HepG2 (cell line): ENCODE measurements around the gene SPIRE1. TPM values are rescaled to one million over a fixed set of nuclear protein-coding genes. Genes with fewer than 3 reads are reported as not detected.

Experiments used
- CTCF ChIP-seq: sonication (generic); formaldehyde crosslinking; IDR thresholded peaks from 2 replicates; pipeline ENCODE4 v1.5.0; 2020; ENCODE audit warnings: mild to moderate bottlenecking, missing genetic modification reagents, moderate library complexity
- DRAP1 ChIP-seq: IDR thresholded peaks from 2 replicates; pipeline ENCODE4 v1.6.1; 2016; ENCODE audit warnings: missing genetic modification reagents, missing compliant biosample characterization
- FOXA3 ChIP-seq: IDR thresholded peaks from 2 replicates; pipeline ENCODE4 v1.6.1; 2016; ENCODE audit warnings: missing genetic modification reagents, missing compliant biosample characterization
- GPBP1L1 ChIP-seq: sonication (generic); formaldehyde crosslinking; IDR thresholded peaks from 2 replicates; pipeline ENCODE4 v1.5.0; 2020; ENCODE audit warnings: mild to moderate bottlenecking, missing genetic modification reagents
- NR2F2 ChIP-seq: IDR thresholded peaks from 2 replicates; pipeline ENCODE4 v1.6.1; 2012; ENCODE audit warnings: low read depth, inconsistent platforms, borderline replicate concordance
- PRDM15 ChIP-seq: sonication (generic); formaldehyde crosslinking; IDR thresholded peaks from 2 replicates; pipeline ENCODE4 v1.4.0; 2020; ENCODE audit warnings: missing genetic modification reagents
- RARA ChIP-seq: IDR thresholded peaks from 2 replicates; pipeline ENCODE4 v1.6.1; 2016; ENCODE audit warnings: missing genetic modification reagents, missing compliant biosample characterization
- RELA ChIP-seq: sonication (generic); formaldehyde crosslinking; IDR thresholded peaks from 2 replicates; pipeline ENCODE4 v1.4.0; 2020; ENCODE audit warnings: missing genetic modification reagents
- SMYD3 ChIP-seq: sonication (generic); formaldehyde crosslinking; IDR thresholded peaks from 2 replicates; pipeline ENCODE4 v1.8.1; 2023; ENCODE audit warnings: mild to moderate bottlenecking, missing genetic modification reagents
- TAF15 ChIP-seq: fragments of 200-400 bp; formaldehyde crosslinking; IDR thresholded peaks from one replicate; pipeline ENCODE4 v1.6.1; 2018; ENCODE audit warnings: mild to moderate bottlenecking, low read depth, low read length; ENCODE audit not compliant: poor library complexity, severe bottlenecking
- THAP9 ChIP-seq: sonication (generic); formaldehyde crosslinking; IDR thresholded peaks from 2 replicates; pipeline ENCODE4; 2020; ENCODE audit warnings: missing genetic modification reagents, mild to moderate bottlenecking, borderline replicate concordance
- TOE1 ChIP-seq: sonication (generic); formaldehyde crosslinking; IDR thresholded peaks from 2 replicates; pipeline ENCODE4 v1.4.0; 2020; ENCODE audit warnings: mild to moderate bottlenecking, missing genetic modification reagents
- ZNF124 ChIP-seq: sonication (generic); formaldehyde crosslinking; IDR thresholded peaks from 2 replicates; pipeline ENCODE4 v1.4.0; 2020; ENCODE audit warnings: missing genetic modification reagents
- ZNF253 ChIP-seq: sonication (generic); formaldehyde crosslinking; IDR thresholded peaks from 2 replicates; pipeline ENCODE4 v1.8.0; 2022; ENCODE audit warnings: mild to moderate bottlenecking, missing genetic modification reagents, borderline replicate concordance
- ZNF451 ChIP-seq: sonication (generic); formaldehyde crosslinking; IDR thresholded peaks from 2 replicates; pipeline ENCODE4 v1.5.0; 2020; ENCODE audit warnings: mild to moderate bottlenecking, missing genetic modification reagents
- ZNF552 ChIP-seq: sonication (generic); formaldehyde crosslinking; IDR thresholded peaks from 2 replicates; pipeline ENCODE4 v1.9.0; 2022; ENCODE audit warnings: missing genetic modification reagents, mild to moderate bottlenecking, borderline replicate concordance
- ZNF597 ChIP-seq: sonication (generic); formaldehyde crosslinking; IDR thresholded peaks from 2 replicates; pipeline ENCODE4 v1.5.0; 2020; ENCODE audit warnings: missing genetic modification reagents
- polyA plus RNA-seq, 8 experiments: library from polyadenylated mRNA; depleted of rRNA in 3 of 8; stranded (reverse) in 7 of 8; unstranded in 1 of 8; fragments of >200 nt; fragmentation: Illumina TruSeq in 4 of 8; extraction: Trizol in 4 of 8; gene quantifications; 2 replicates each; pipeline versions ENCODE4 v1.2.1 to v1.2.3, GENCODE V29; 2011 to 2016; ENCODE audit warnings: low read depth in 4 of 8, missing spikeins in 1 of 8, mixed read lengths in 1 of 8; ENCODE audit not compliant: insufficient read depth in 1 of 8
- total RNA-seq, 5 experiments: library from RNA; depleted of rRNA; stranded (reverse); fragments of >200 nt; fragmentation: Illumina TruSeq; extraction: Trizol; gene quantifications; 2 replicates each; pipeline ENCODE4 v1.2.3, GENCODE V29; 2016; ENCODE audit warnings: low read depth in 1 of 5

Gene SPIRE1
- total and polyA plus RNA-seq, 2 of the 13 experiments (the other 11 are each of a cell fraction or from before 2014, with no cell fraction given) = 9.9 to 21.3 TPM

GRCh38 chr18:12597760-12598159 is 60.1 kb downstream of the SPIRE1 start (continued):
- no peak for TF ChIP-seq RELA (CRISPR knock-in tag)
- TF ChIP-seq TAF15 = no peak
- peak; percentile 32; the same call in 1 of the 2 replicates for TF ChIP-seq RARA
- TF ChIP-seq PRDM15 = no peak
- no peak for TF ChIP-seq ZNF253
- TF ChIP-seq THAP9 = no peak
- no peak for TF ChIP-seq ZNF451 (CRISPR knock-in tag)
- TF ChIP-seq GPBP1L1 (CRISPR knock-in tag) = no peak
- TF ChIP-seq ZNF597 (CRISPR knock-in tag) = no peak
- TF ChIP-seq NR2F2 = 0 out of 2 replicates have a peak, but pooled peaks have one; percentile 31
- no peak for TF ChIP-seq CTCF (CRISPR knock-in tag)
- no peak for TF ChIP-seq DRAP1
- no peak for TF ChIP-seq TOE1
- no peak for TF ChIP-seq ZNF552 (CRISPR knock-in tag)
- TF ChIP-seq SMYD3 (CRISPR knock-in tag) = no peak
- TF ChIP-seq FOXA3 = peak; percentile 48; the same call in 1 of the 2 replicates
- TF ChIP-seq ZNF124 (CRISPR knock-in tag) = no peak
